Endothelial cell of umbilical vein (primary cell): ENCODE data around the gene RBM4B. TPM values are rescaled to one million over a fixed set of nuclear protein-coding genes. Genes with fewer than 3 reads are reported as not detected.

Experiments used
- BruUV-seq: library from RNA; stranded (reverse); fragments of 400-500 nt; replicated peaks from 2 replicates; lab custom pipeline; 2021; lab: Mats Ljungman, UMichigan
- CTCF ChIA-PET: fragments of 300-600, 350-600 bp; sonication (Branson Sonifier 250); formaldehyde crosslinking; loops from one replicate; lab custom pipeline; 2021; ENCODE audit warnings: antibody characterized with exemption, inconsistent platforms; lab: Charles Lee
- POLR2A ChIA-PET: fragments of 300-600, 350-600 bp; sonication (Branson Sonifier 250); formaldehyde crosslinking; loops from one replicate; lab custom pipeline; 2021; ENCODE audit warnings: antibody characterized with exemption, inconsistent platforms; lab: Charles Lee
- DNase-seq: peaks from one replicate; pipeline ENCODE4 v3.0.0-alpha.2; 2011; ENCODE audit warnings: low read depth, low spot score
- FAIRE-seq: peaks from 2 replicates; lab custom pipeline; 2011; peaks lifted over from hg19 to GRCh38; lab: Jason Lieb, UNC
- H2AFZ ChIP-seq: 2 replicates; pipeline ENCODE4 v1.6.0; 2012; ENCODE audit warnings: low read depth, low read length, control low read depth, inconsistent platforms
- H3K27ac ChIP-seq: 2 replicates; pipeline ENCODE4 v1.5.1; 2011; ENCODE audit warnings: low read depth, mild to moderate bottlenecking, control low read depth, low read length, moderate library complexity; ENCODE audit not compliant: insufficient read depth
- H3K27me3 ChIP-seq, 2 experiments: 2 replicates each; pipeline versions ENCODE4 v1.6.0 to v1.6.1; 2011; ENCODE audit warnings: low read length in 2 of 2, mixed read lengths in 1 of 2; ENCODE audit not compliant: control insufficient read depth in 2 of 2, insufficient read depth in 2 of 2
- H3K36me3 ChIP-seq, 2 experiments: 2 replicates in 1 of 2; 3 replicates in 1 of 2; pipeline ENCODE4 v1.5.1; 2011; ENCODE audit warnings: low read length in 2 of 2, mild to moderate bottlenecking in 1 of 2, moderate library complexity in 1 of 2; ENCODE audit not compliant: control insufficient read depth in 2 of 2, insufficient read depth in 2 of 2; ENCODE audit errors: extremely low read depth in 1 of 2
- H3K4me1 ChIP-seq: 3 replicates; pipeline ENCODE4 v1.5.1; 2011; ENCODE audit warnings: mild to moderate bottlenecking, low read length; ENCODE audit not compliant: control insufficient read depth, insufficient read depth; ENCODE audit errors: extremely low read depth
- H3K4me2 ChIP-seq: 2 replicates; pipeline ENCODE4 v1.6.1; 2011; ENCODE audit warnings: low read length, control low read depth, mixed read lengths; ENCODE audit not compliant: insufficient read depth
- H3K4me3 ChIP-seq, 3 experiments: fragments of 200-600 bp in 1 of 3; sonication (generic), shearing (Covaris generic) in 1 of 3; replicated peaks in 1 of 3; 2 replicates each; pipeline ENCODE4 v1.5.1; 2011 to 2016; ENCODE audit warnings: control low read depth in 3 of 3, low read length in 3 of 3, mild to moderate bottlenecking in 2 of 3, inconsistent platforms in 1 of 3, low read depth in 1 of 3, moderate library complexity in 1 of 3; ENCODE audit not compliant: insufficient read depth in 1 of 3
- H3K79me2 ChIP-seq: 2 replicates; pipeline ENCODE4 v1.6.0; 2012; ENCODE audit warnings: low read length, inconsistent platforms; ENCODE audit not compliant: control insufficient read depth, insufficient read depth
- H3K9ac ChIP-seq: replicated peaks from 2 replicates; pipeline ENCODE3; 2011; ENCODE audit warnings: low read length, control low read depth; ENCODE audit not compliant: insufficient read depth; ENCODE audit errors: extremely low read depth
- H3K9me1 ChIP-seq: replicated peaks from 3 replicates; pipeline ENCODE4 v1.6.0; 2011; ENCODE audit warnings: mild to moderate bottlenecking, low read length; ENCODE audit not compliant: control insufficient read depth, insufficient read depth; ENCODE audit errors: extremely low read depth
- H3K9me3 ChIP-seq: replicated peaks from 2 replicates; pipeline ENCODE4 v1.5.1; 2012; ENCODE audit warnings: low read length, inconsistent platforms; ENCODE audit not compliant: control insufficient read depth, insufficient read depth
- H4K20me1 ChIP-seq: replicated peaks from 2 replicates; pipeline ENCODE3; 2011; ENCODE audit warnings: mild to moderate bottlenecking, low read length; ENCODE audit not compliant: control insufficient read depth, insufficient read depth; ENCODE audit errors: extremely low read depth
- EZH2 ChIP-seq: IDR thresholded peaks from 2 replicates; pipeline ENCODE4 v1.6.1; 2012; ENCODE audit warnings: borderline replicate concordance, low read depth, mild to moderate bottlenecking, moderate library complexity, low read length, inconsistent platforms; ENCODE audit not compliant: severe bottlenecking
- FOS ChIP-seq: IDR thresholded peaks from 2 replicates; pipeline ENCODE4 v1.6.1; 2011; ENCODE audit warnings: mild to moderate bottlenecking, low read length, moderate library complexity, borderline replicate concordance; ENCODE audit not compliant: insufficient read depth
- GATA2 ChIP-seq: IDR thresholded peaks from 2 replicates; pipeline ENCODE4 v1.7.0; 2011; ENCODE audit warnings: low read depth, mild to moderate bottlenecking, moderate library complexity, mixed read lengths, low read length; ENCODE audit not compliant: insufficient read length, insufficient read depth
- JUN ChIP-seq: IDR thresholded peaks from 2 replicates; pipeline ENCODE4 v1.6.1; 2011; ENCODE audit warnings: borderline replicate concordance, low read depth; ENCODE audit not compliant: insufficient read length, insufficient read depth
- MYC ChIP-seq: IDR thresholded peaks from one replicate; pipeline ENCODE4 v1.6.1; 2011; ENCODE audit warnings: mild to moderate bottlenecking, low read depth, low read length
- POLR2A ChIP-seq: IDR thresholded peaks from 2 replicates; pipeline ENCODE4 v1.6.1; 2012; ENCODE audit warnings: low read depth, mild to moderate bottlenecking, control low read depth, low read length
- POLR2AphosphoS5 ChIP-seq: IDR thresholded peaks from 2 replicates; pipeline ENCODE4 v1.6.1; 2012; ENCODE audit warnings: low read depth, mild to moderate bottlenecking, control low read depth, low read length, moderate library complexity; ENCODE audit not compliant: insufficient read depth
- dilution Hi-C: fragments of 300-500 bp; cut with MboI; formaldehyde crosslinking; loops from one replicate; pipeline ENCODE4 v1.15.0; 2019; ENCODE audit warnings: low sequenced_read_pairs; ENCODE audit not compliant: extremely low pct_ligation_motif_present
- intact Hi-C: fragments of 100-400 bp; cut with micrococcal nuclease; formaldehyde crosslinking; loops from one replicate; pipeline ENCODE4 v1.10.0; 2022
- polyA plus RNA-seq, 4 experiments: library from polyadenylated mRNA; depleted of rRNA in 3 of 4; stranded (reverse) in 3 of 4; unstranded in 1 of 4; fragments of >200 nt; gene quantifications; 2 replicates each; pipeline versions ENCODE4 v1.2.1 to v1.2.3, GENCODE V29; 2011 to 2012; ENCODE audit warnings: missing spikeins in 1 of 4
- total RNA-seq: library from RNA; stranded (reverse); gene quantifications from 2 replicates; pipeline ENCODE4 v1.2.3, GENCODE V29; 2021
- TF ChIP-seq, protein P1 (sequence below): IDR thresholded peaks from 2 replicates; pipeline ENCODE4 v1.6.1; 2011; ENCODE audit not compliant: insufficient read depth, insufficient read length
- TF ChIP-seq, protein P2 (sequence below), 2 donors: IDR thresholded peaks; 1 replicate in 1 of 2; 2 replicates in 1 of 2; pipeline ENCODE4 v1.5.1; 2011; ENCODE audit warnings: low read length in 2 of 2, mild to moderate bottlenecking in 2 of 2, moderate library complexity in 2 of 2, control low read depth in 1 of 2, inconsistent platforms in 1 of 2, low read depth in 1 of 2; ENCODE audit not compliant: insufficient read depth in 1 of 2; ENCODE audit errors: extremely low read depth in 1 of 2

The RBM4B gene
- total and polyA plus RNA-seq, 2 donors (not counting 3 experiments of a cell fraction or from before 2014, with no cell fraction given) = 22.2 to 31.2 TPM

DNA sequence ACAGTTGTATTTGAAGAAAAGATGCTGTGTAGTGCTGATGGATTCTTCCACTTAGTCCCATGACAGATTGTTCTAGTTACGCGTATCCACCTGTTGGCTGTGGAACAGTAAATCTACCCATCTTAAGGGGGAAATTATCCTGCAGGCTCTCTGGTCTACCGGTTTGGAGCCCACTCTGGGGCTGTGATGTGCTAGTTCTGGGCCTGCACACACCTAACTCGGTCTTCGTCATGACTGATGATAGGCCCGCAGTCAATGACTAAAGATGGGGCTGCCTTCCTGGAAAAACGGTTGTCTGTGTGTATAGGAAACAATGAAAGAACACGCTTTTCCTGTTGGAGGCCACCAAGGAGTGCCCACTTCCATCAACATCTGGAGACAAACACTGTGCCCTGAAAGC, 6.2 kb upstream of the RBM4B start:
- intact Hi-C loops (no loop called here), dilution Hi-C loops (no loop called here)
- no peaks in the 10 kb centered on the region for H3K36me3 ChIP-seq
- no peaks in the 10 kb centered on the region for H3K27me3 ChIP-seq
- no peaks in the 10 kb centered on the region for H3K4me1 ChIP-seq
- no peaks in the 10 kb centered on the region for H3K9me3 ChIP-seq
- no peak for TF ChIP-seq JUN
- TF ChIP-seq GATA2 = no peak
- TF ChIP-seq, protein P1, sequence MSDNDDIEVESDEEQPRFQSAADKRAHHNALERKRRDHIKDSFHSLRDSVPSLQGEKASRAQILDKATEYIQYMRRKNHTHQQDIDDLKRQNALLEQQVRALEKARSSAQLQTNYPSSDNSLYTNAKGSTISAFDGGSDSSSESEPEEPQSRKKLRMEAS = no peak
- no peak for TF ChIP-seq EZH2
- no peak for TF ChIP-seq FOS
- TF ChIP-seq MYC = no peak
- TF ChIP-seq POLR2A = no peak
- no peak for TF ChIP-seq POLR2AphosphoS5
- TF ChIP-seq, protein P2, sequence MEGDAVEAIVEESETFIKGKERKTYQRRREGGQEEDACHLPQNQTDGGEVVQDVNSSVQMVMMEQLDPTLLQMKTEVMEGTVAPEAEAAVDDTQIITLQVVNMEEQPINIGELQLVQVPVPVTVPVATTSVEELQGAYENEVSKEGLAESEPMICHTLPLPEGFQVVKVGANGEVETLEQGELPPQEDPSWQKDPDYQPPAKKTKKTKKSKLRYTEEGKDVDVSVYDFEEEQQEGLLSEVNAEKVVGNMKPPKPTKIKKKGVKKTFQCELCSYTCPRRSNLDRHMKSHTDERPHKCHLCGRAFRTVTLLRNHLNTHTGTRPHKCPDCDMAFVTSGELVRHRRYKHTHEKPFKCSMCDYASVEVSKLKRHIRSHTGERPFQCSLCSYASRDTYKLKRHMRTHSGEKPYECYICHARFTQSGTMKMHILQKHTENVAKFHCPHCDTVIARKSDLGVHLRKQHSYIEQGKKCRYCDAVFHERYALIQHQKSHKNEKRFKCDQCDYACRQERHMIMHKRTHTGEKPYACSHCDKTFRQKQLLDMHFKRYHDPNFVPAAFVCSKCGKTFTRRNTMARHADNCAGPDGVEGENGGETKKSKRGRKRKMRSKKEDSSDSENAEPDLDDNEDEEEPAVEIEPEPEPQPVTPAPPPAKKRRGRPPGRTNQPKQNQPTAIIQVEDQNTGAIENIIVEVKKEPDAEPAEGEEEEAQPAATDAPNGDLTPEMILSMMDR (IDR thresholded peaks at IDR 0.05; ENCODE audit: extremely low read depth in 1 of 2, insufficient read depth in 1 of 2, low read depth in 1 of 2, low read length in 2 of 2) = no peak
- no peak overlapping the region for H3K4me3 ChIP-seq
- no peak overlapping the region for H2AFZ ChIP-seq
- no peak overlapping the region for H3K4me2 ChIP-seq
- ChIA-PET POLR2A (no interaction called here), CTCF (no interaction called here)
- H3K9ac ChIP-seq = no peak overlapping the region
- no peak overlapping the region for H3K27ac ChIP-seq
- H4K20me1 ChIP-seq = no peaks in the 10 kb centered on the region
- H3K9me1 ChIP-seq = no peaks in the 10 kb centered on the region
- FAIRE-seq (no peak), DNase-seq (no peak)
- BruUV-seq = no TSS peak
- H3K79me2 ChIP-seq = no peaks in the 10 kb centered on the region
